ENCODE measurements around the gene BTG1. TPM values are rescaled to one million over a fixed set of nuclear protein-coding genes. Genes with fewer than 3 reads are reported as not detected.
A peak's percentile ranks its signal among the peaks of the same experiment; 100 is the strongest.
"Not testable (repeated sequence)": the region's sequence is repeated elsewhere in the genome, so short reads cannot be mapped to it uniquely, and the experiment has no call there.

BTG1 gene
- total RNA-seq, 1 experiment from 2014 or later = 18.8 TPM

DNA sequence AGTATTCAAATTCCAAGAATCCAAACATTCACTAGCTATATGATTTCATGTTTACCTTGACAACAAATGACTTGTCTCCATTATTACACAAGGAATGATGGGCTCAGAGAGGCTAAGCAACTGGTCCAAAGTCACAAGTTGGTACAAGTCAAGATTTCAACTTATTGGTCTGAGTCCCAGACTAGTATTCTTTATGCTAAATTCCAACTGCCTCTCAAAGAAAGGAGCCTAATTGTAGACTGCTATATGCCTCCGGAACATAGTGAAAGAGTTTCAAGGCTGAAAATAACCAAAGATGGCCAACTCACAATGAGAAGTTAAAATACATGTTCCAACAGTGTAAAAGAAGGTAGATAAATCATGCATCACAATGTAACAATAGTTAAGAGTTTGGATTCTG is 7.5 kb downstream of the BTG1 start:
- DNase-seq (ENCODE audit: low read depth) = no peak
- in situ Hi-C loops (cut with HindIII; ENCODE audit: low pct_unique_long_range_greater_than_20kb, low sequenced_read_pairs) = no loop called here

DNA sequence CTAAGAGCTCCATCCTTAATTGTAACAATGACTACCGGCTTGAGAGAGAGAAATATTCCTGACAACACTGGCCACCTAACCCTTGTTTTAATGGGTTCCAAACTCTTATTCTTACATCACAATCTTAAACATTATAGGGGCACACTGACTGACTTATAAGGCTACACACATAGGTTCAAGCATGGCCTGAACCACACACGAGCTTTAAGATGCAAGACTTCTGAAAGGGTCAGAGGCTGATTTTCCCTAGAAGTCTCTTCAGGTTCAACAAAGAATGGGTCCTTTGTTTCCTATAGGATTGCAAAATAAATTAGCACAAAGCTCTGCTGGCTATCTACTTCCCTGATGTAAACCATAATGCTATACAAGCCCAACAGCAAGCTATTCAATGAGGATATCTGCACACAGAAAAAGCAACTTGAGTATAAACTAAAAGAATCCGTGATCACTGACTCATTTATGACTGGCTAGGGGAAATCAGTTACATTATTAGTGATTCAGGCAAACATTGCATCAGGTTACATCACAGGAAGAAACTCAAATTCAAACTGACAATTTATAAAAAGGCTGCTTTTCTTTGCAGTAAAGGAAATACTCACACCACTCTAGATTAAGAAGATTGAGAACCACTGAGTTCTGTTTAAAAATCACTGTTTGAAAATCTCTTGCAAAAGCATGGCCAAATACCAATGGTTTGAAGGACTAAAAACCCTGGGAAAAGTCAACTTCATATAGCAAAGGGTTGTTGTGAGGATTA is 8.5 kb downstream of the BTG1 start:
- in situ Hi-C loops (cut with HindIII; ENCODE audit: low pct_unique_long_range_greater_than_20kb, low sequenced_read_pairs) = no loop called here
- DNase-seq (ENCODE audit: low read depth) = peak; percentile 63

DNA sequence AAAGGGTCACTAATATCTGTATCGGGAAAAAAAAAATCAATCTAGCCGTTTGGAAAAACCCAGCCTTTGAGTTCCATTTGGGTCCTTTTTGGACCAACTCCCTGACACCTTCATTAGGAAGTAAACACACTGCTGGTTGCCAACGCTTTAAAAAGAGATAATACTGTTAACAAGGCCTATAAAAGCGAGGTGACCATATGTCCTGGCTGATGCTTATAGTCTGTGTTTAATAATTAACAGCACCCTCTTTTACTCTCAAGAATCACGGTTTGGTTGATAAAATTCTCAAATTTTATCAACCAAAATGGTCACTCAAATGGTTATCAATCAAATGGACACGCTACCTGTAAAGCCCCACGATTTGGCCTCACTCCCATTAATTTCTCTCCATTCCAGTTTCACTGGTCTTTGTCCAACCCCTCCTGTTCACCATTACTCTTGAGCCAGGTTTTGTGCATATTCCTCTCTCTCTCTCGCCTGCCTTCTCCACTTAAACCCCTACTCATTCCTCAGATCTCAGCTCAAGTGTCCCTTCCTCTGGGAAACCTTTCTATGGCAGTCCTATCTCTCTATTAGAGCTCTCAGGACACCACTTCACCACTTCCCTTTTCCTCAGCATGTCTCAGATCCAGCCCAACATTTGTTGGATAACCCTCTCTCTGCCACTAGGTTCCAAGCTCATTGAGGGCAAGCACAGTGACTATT is 9.5 kb downstream of the BTG1 start:
- in situ Hi-C loops (cut with HindIII; ENCODE audit: low pct_unique_long_range_greater_than_20kb, low sequenced_read_pairs) = no loop called here
- DNase-seq (ENCODE audit: low read depth) = peak; percentile 36

DNA sequence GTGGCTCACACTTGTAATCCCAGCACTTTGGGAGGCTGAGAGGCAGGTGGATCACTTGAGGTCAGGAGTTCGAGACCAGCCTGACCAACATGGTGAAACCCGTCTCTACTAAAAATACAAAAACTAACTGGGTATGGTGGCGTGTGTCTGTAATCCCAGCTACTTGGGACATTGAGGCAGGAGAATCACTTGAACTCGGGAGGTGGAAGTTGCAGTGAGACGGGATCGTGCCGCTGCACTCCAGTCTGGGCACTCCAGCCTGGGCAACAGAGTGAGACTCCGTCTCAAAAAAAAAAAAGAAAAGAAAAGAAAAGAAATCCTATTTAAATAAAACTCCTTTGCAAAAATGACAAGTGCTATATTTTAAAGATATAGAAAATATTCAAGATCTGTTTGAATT is 10.1 kb downstream of the BTG1 start:
- DNase-seq (ENCODE audit: low read depth); in situ Hi-C loops (cut with HindIII; ENCODE audit: low pct_unique_long_range_greater_than_20kb, low sequenced_read_pairs): not testable (repeated sequence)

DNA sequence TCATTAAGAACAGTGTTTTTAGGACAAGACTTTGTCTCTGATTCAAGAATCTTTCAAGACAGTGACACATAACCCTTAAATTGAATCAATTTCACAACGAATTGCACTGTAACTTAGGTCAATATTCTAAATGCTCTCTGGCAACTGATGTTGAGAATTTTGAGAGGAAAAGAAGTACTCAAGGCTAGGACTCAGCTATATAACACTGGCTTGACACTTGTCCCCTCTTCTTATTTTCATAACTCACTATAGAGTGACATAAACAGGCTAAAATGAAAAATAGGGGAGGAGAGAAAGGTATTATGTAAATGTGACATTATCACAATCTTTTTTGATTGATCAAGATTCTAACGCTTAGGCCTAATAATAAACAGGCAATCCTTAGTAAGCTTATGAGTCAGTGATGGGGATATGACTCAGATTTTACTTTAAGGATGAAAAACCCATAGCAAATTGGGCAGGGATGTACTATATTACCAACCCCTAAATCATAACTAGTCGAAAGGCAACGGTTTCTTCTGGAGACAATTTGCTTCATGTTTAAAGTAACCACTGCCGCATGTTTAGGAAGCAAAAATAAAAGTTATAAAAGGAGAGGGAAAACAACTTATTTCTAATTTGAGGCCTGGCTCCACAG is 10.9 kb downstream of the BTG1 start:
- no peak for DNase-seq (ENCODE audit: low read depth)
- in situ Hi-C loops (cut with HindIII; ENCODE audit: low pct_unique_long_range_greater_than_20kb, low sequenced_read_pairs) = no loop called here

DNA sequence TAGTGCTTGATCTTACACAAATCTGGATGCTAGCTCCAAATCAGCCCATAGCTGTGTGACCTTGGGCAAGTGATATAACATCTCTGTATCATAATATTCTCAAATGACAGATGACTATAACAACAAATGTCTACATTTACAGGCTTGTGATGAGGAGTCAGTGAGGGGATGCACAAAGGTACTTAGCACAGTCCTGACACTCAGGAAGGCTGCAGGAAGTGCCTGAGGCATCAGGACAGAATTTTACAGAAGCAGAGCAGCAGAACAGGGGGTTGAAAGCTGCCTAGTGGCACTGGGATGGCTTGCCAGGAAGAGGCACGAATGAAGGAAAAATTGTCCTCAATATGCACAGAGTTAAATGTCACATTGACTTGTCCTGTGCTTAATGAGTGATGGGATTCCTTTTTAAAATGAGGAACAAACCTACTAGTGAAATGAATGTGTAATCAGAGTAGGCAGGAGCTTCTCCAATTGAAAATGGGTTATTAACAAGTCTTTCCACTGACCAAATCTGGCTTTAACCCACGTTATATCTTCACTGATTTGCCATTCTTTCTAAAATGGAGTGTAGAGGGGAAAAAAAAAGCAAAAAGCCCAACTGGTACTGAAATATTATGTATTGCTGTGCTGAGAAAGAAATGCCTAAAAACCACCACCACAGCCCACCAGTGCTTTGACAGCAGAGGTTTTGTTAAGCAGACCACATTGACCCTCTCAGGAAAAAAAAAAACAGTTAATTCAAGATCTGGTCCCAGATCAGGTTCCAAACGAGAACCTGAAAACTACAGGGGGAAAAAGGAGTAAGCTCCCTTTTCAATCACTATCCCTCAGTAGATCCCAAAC is 11.6 kb downstream of the BTG1 start:
- DNase-seq (ENCODE audit: low read depth) = no peak
- in situ Hi-C loops (cut with HindIII; ENCODE audit: low pct_unique_long_range_greater_than_20kb, low sequenced_read_pairs) = no loop called here

DNA sequence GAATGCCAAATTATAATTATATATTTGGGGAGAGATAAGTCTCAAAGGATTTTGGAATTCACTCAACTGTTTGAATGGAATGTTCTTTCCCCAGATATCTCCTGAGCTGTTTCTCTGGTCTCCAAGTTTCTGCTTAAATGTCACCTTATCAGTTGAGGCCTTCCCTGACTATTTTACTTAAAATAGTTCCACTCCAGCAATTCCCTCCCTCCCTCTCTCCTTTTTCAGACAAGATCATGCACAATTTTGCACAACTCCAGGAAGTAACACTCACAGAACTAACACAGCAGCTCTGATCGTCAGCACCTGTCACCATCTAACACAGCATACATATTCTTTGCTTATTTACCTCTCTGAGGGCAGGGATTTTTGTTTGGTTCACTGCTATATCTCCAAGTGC is 12.5 kb downstream of the BTG1 start:
- peak; percentile 40 for DNase-seq (ENCODE audit: low read depth)
- in situ Hi-C loops (cut with HindIII; ENCODE audit: low pct_unique_long_range_greater_than_20kb, low sequenced_read_pairs) = no loop called here

DNA sequence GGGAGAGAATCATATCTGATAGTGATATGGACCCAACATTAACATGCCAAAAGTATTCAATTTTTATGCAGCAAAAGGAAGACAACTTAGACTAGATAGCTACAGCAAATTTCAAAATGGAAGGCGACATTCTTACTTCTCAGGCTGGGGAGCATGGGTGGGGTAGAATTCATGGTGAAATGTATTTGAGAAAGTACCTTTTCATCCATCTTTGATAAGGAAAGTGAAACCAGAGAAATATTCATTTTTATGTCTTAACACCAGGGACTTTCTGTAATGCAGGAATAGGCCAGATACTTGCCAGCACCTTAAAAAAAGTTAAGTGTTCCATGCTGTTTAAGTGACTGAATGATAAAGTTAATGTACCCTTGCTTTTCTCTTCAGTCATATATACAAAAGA is 13.4 kb downstream of the BTG1 start:
- no peak for DNase-seq (ENCODE audit: low read depth)
- in situ Hi-C loops (cut with HindIII; ENCODE audit: low pct_unique_long_range_greater_than_20kb, low sequenced_read_pairs) = no loop called here

DNA sequence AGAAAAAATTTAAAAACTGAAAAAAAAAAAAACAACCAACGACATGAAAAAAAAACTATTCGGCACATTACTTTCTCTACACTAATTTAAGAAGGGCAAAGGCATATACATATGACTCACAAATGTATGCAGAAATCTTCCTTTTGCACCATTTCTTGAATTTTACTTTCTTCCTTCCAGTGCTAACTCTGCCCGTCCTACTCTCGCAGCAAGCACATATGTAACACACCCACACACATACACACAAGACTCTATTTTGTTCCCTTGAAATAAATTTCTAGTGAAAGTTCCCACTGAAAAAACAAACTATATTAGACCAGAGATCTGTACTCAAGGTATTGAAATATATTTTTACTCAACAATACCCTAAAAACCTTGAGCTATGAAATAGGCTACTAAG is 14.6 kb downstream of the BTG1 start:
- in situ Hi-C loops (cut with HindIII; ENCODE audit: low pct_unique_long_range_greater_than_20kb, low sequenced_read_pairs) = no loop called here
- DNase-seq (ENCODE audit: low read depth) = no peak

DNA sequence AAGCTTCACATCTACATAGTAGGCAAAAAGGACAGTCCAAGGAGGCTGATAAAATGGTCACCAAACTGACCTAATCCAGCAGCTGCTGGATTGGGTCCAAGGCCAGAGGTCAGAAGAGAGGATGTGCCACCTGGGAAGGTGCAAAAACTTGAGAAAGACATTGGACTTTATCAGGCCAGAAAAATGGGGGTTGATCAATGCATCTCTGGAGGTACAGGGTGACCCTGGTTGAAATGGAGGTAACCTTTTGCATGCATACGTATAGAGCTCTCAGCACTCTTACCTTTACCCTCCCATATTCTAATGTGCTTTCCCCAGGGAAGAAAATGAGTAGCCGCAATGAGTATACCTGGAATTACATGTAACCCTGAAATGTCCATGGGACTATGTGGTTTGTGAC is 16.0 kb downstream of the BTG1 start:
- in situ Hi-C loops (cut with HindIII; ENCODE audit: low pct_unique_long_range_greater_than_20kb, low sequenced_read_pairs) = no loop called here
- no peak for DNase-seq (ENCODE audit: low read depth)

DNA sequence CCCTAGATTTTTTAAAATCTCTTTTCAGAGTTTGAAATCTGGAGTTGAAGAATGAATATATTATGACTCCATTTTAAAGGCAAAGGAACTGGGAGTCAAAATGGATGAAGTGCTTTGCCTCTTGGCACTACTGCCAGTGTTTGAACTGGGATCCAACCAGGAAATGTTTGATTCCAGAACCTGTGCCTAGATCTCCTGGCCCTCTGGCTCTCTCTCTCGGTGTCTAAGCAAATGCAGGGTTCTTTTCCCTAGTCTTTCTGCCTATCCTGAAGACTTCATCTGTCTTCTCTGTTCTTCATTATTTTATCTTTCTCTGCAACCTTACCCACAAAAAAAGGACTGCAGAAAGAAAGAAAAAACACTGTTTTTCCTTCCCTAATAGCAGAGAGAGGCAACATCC is 17.0 kb downstream of the BTG1 start:
- in situ Hi-C loops (cut with HindIII; ENCODE audit: low pct_unique_long_range_greater_than_20kb, low sequenced_read_pairs) = no loop called here
- no peak for DNase-seq (ENCODE audit: low read depth)

DNA sequence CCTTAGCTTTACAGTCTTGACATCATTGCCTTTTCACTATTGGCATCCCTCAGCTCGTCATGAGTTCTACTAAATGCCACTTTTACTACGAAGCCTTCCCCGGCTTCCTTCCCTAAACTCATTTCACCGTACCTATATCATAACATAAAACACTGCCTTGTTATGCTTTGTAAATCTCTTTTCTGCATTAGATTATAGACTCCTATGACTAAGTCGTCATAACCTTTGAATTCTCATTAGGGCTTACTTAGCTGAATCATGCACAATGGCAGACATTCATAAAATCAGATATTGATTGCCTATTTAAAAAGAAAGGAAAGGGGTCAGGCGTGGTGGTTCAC is 21.0 kb downstream of the BTG1 start:
- in situ Hi-C loops (cut with HindIII; ENCODE audit: low pct_unique_long_range_greater_than_20kb, low sequenced_read_pairs) = no loop called here
- no peak for DNase-seq (ENCODE audit: low read depth)

DNA sequence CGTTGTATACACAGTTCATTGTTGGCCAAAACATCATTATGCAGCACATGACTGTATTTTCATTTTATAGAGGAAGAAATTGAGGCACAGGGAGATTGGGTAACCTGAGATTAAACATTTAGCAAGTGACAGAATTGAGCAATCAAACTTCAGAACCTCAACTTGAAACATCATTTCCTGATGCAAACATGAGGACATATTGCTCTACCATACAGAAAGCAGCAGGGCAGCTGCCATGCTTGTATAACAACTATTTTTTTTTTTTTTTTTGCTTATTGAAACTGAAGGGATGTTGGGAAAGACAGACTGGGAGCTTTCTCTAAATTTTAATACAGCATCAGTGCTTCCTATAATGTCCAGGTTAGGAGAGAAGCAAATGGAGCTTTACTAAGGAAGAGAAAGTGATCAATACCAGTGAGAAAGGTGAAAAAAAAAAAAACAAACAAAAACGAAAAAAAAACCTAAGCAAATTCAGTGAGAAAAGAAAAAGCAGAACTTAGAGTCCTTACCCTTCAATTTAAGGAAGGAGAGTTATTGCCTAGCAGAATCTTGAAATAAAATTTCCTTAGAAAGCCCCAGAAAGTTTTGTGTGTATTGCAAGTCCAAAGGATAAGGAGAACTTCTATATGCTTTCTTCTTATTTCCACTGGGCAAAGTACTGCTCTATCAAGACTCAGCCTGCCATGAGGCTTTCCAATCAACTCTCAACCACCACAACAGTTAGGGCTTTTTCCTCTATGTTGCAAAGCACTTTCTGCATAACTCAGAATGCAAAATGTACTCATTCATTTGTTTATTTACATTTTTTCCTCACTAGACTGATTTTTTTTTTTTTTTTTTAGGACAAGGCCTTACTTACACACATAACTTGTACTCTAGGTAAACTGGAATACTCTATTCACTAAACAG is 21.6 kb downstream of the BTG1 start:
- DNase-seq (ENCODE audit: low read depth) = no peak
- in situ Hi-C loops (cut with HindIII; ENCODE audit: low pct_unique_long_range_greater_than_20kb, low sequenced_read_pairs) = no loop called here

DNA sequence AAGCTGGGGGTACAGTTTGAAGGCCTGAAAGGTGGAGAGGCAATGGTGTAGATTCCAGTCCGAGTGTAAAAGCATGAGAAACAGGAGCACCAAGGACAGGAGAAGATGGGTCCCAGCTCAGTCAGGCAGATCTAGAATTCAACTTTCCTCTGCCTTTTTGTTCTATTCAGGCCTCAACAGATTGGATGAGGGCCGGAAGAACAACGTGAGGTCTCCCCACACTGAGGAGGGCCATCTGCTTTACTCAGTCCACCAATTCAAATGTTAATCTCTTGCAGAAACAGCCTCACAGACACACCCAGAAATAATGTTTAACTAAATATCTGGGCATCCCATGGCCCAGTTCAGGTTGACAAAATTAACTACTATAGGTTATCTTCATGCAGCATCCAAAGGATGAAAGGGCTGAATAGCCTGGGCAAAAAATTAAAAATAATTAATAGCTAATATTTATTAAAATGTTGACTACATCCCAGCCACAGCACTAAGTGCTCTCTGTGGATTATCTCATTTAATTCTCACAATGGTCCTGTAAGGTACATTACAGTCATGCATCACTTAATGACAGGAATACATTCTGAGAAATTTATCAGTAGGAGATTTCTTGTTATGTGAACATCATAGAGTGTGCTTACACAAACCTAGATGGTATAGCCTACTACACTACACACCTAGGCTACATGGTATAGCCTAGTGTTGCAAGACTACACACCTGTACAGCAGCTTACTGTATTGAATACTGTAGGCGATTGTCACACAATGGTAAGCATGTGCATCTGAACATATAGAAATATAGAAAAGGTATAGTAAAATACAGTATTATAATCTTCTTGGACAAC is 22.5 kb downstream of the BTG1 start:
- in situ Hi-C loops (cut with HindIII; ENCODE audit: low pct_unique_long_range_greater_than_20kb, low sequenced_read_pairs) = no loop called here
- DNase-seq (ENCODE audit: low read depth) = no peak

DNA sequence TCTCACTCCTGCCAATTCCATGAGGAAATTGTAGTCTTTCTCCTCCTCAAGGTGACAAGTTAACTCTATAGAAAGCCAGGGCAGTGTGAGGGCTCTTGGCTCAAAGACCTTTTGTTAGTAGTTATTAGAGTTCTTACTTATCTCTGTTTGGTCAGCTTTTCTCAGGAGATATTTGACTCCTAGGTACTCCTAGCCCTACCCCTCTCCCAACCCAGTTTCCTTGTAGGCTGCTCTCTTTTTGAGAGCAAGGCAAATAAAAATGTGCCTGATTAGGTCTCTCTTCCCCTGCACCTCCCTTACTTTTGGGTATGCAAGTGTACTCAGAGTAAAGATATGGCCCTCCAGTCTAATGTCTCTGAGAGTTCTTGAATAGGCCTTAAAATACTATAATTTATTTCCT is 23.8 kb downstream of the BTG1 start:
- in situ Hi-C loops (cut with HindIII; ENCODE audit: low pct_unique_long_range_greater_than_20kb, low sequenced_read_pairs) = no loop called here
- no peak for DNase-seq (ENCODE audit: low read depth)

DNA sequence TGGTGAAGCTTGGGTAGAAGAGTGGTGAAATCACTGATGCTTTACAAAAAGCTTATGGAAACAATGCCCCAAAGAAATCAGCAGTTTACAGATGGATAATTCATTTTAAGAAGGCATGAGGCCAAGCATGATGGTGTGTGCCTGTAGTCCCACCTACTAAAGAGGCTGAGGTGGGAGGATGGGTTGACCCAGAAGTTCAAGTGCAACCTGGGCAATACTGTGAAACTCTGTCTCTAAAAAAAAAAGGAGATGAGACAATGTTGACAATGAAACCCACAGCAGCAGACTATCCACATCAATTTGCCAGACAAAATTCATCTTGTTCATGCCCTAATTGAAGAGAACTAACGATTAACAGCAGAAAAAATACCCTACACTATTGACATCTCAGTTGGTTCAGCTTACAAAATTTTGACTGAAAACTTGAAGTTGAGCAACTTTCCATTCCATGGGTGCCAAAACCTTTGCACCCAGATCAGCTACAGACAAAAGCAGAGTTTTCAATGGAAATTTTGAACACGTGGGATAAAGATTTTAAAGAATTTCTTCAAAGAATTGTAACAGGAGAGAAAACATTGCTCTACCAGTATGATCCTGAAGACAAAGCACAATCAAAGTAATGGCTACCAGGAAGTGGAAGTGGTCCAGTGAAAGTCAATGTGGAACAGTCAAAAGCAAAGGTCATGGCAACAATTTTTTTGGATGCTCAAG is 26.7 kb downstream of the BTG1 start:
- no peak for DNase-seq (ENCODE audit: low read depth)
- in situ Hi-C loops (cut with HindIII; ENCODE audit: low pct_unique_long_range_greater_than_20kb, low sequenced_read_pairs) = no loop called here

DNA sequence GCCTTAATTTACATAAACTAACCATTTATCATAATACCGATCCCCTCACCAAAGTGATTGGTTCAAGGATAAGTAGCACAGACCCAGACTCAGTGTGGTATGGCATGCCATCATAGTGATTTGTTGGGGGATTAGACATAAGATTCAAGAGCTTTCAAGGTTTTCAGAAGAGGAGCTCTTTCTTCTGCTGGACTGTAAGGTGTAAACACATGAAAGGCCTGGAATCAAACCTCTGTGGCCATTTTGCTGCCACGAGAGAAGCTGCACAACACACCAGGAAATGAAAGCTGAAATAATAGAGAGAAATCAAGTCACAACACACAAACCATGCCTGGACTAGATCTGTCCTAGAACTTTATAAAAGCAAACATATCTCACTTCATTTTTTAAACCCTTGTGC is 30.8 kb downstream of the BTG1 start:
- in situ Hi-C loops (cut with HindIII; ENCODE audit: low pct_unique_long_range_greater_than_20kb, low sequenced_read_pairs) = no loop called here
- no peak for DNase-seq (ENCODE audit: low read depth)
